H1 (cell line): ENCODE measurements around the gene PXN. TPM values are rescaled to one million over a fixed set of nuclear protein-coding genes. Genes with fewer than 3 reads are reported as not detected.
A peak's percentile ranks its signal among the peaks of the same experiment; 100 is the strongest.

Experiments
- BACH1 ChIP-seq: IDR thresholded peaks from 2 replicates; pipeline ENCODE4 v1.6.1; 2012; ENCODE audit warnings: low read length, improper control_type of control experiment
- BCL11A ChIP-seq, 2 experiments: IDR thresholded peaks; one replicate each; pipeline ENCODE4 v1.6.1; 2011; ENCODE audit warnings: low read depth in 2 of 2, low read length in 2 of 2, mild to moderate bottlenecking in 2 of 2
- CBX5 ChIP-seq: fragments of 300-800, 300-1000 bp; sonication (generic); IDR thresholded peaks from 2 replicates; pipeline ENCODE4 v1.7.1; 2016; ENCODE audit warnings: antibody characterized with exemption, low read length, low read depth
- POLR2A ChIP-seq, 2 experiments: IDR thresholded peaks; 1 replicate in 1 of 2; 2 replicates in 1 of 2; pipeline ENCODE4 v1.6.1; 2011; ENCODE audit warnings: low read depth in 2 of 2, low read length in 2 of 2, mild to moderate bottlenecking in 2 of 2; ENCODE audit errors: control extremely low read depth in 1 of 2
- RBBP5 ChIP-seq: IDR thresholded peaks from 2 replicates; pipeline ENCODE4 v1.7.1; 2012; ENCODE audit warnings: low read depth, mild to moderate bottlenecking, inconsistent platforms, low read length, moderate library complexity, borderline replicate concordance
- SP1 ChIP-seq: IDR thresholded peaks from 2 replicates; pipeline ENCODE4 v1.6.1; 2011; ENCODE audit warnings: low read depth, low read length
- TAF1 ChIP-seq: IDR thresholded peaks from 2 replicates; pipeline ENCODE4 v1.6.1; 2011; ENCODE audit warnings: mild to moderate bottlenecking, low read depth, low read length
- TBP ChIP-seq: IDR thresholded peaks from 2 replicates; pipeline ENCODE4 v1.6.1; 2011; ENCODE audit warnings: low read depth, low read length, improper control_type of control experiment
- TCF12 ChIP-seq: IDR thresholded peaks from 2 replicates; pipeline ENCODE4 v1.6.1; 2011; ENCODE audit warnings: low read depth, mild to moderate bottlenecking, low read length
- YY1 ChIP-seq: IDR thresholded peaks from 2 replicates; pipeline ENCODE4 v1.6.1; 2011; ENCODE audit warnings: low read depth, mild to moderate bottlenecking, low read length
- polyA plus RNA-seq, 7 experiments: library from polyadenylated mRNA; depleted of rRNA in 3 of 7; stranded (reverse) in 5 of 7; unstranded in 2 of 7; fragments of >200 nt in 5 of 7; fragments of 200-250 nt in 2 of 7; gene quantifications; 1 replicate in 5 of 7; 2 replicates in 1 of 7; 4 replicates in 1 of 7; pipeline versions ENCODE4 v1.2.1 to v1.2.3, GENCODE V29; 2011 to 2013; ENCODE audit warnings: missing spikeins in 2 of 7, mixed read lengths in 2 of 7
- total RNA-seq: library from RNA; stranded (reverse); fragmentation: NEBNext Ultra II Directional; extraction: Animal tissue kit (Norgen Biotek cat#: 25700); gene quantifications from 2 replicates; pipeline ENCODE4 v1.2.1, GENCODE V29; 2021
- TF ChIP-seq, protein P1 (sequence below): IDR thresholded peaks from 2 replicates; pipeline ENCODE4 v1.6.1; 2012; ENCODE audit warnings: inconsistent platforms
- TF ChIP-seq, protein P2 (sequence below): IDR thresholded peaks from 2 replicates; pipeline ENCODE4 v1.6.1; 2011; ENCODE audit warnings: low read depth, mild to moderate bottlenecking, low read length; ENCODE audit not compliant: insufficient read depth

Gene PXN
- total and polyA plus RNA-seq, 2 of the 8 experiments (the other 6 are each of a cell fraction or from before 2014, with no cell fraction given) = 51.0 to 105 TPM

DNA sequence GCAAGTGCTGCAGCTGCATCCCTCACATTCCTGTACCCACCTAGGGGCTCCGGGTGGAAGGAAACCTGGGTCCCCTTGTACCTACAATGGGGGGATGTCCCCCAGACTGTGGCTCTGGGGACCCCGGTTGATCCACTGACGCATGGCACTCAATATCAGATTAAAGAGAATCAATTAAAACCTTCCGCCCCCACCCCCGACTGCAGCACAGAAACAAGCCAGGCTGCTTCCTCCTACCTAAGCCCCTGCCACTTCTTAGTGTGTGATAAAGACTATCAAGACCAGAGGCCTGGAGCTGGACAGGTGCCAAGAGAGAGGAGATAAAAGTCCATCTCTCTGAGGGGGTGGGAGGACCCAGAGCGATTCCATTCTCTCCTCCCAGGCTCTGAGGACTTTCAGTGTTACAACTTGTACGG, 36.5 kb downstream of the PXN start (continued):
- TF ChIP-seq POLR2A (IDR thresholded peaks at IDR 0.05; ENCODE audit: control extremely low read depth in 1 of 2, low read depth in 2 of 2, low read length in 2 of 2) (peak in 1 of 2 experiments; percentile 49; a peak in 2 of 3 replicates), CBX5 (no peak), YY1 (peak; percentile 59; the same call in 1 of the 2 replicates), SP1 (no peak), RBBP5 (peak; percentile 100), TBP (no peak), TCF12 (no peak; the same call in 1 of the 2 replicates), BCL11A (IDR thresholded peaks at IDR 0.05; ENCODE audit: low read depth in 2 of 2, low read length in 2 of 2) (no peak), TAF1 (0 out of 2 replicates have a peak, but pooled peaks have one; percentile 10), BACH1 (0 out of 2 replicates have a peak, but pooled peaks have one; percentile 12)
- TF ChIP-seq, protein P1, sequence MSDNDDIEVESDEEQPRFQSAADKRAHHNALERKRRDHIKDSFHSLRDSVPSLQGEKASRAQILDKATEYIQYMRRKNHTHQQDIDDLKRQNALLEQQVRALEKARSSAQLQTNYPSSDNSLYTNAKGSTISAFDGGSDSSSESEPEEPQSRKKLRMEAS = 0 out of 2 replicates have a peak, but pooled peaks have one; percentile 61
- TF ChIP-seq, protein P2, sequence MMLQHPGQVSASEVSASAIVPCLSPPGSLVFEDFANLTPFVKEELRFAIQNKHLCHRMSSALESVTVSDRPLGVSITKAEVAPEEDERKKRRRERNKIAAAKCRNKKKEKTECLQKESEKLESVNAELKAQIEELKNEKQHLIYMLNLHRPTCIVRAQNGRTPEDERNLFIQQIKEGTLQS = no peak
- TF ChIP-seq, all 59 proteins: peak for 11
